HL-60 (cell line): ENCODE data around the gene RBM38.

Experiments used
- GABPA ChIP-seq: IDR thresholded peaks from 2 replicates; pipeline ENCODE4 v1.6.1; 2012; ENCODE audit warnings: low read depth
- POLR2AphosphoS5 ChIP-seq: IDR thresholded peaks from 2 replicates; pipeline ENCODE4 v1.6.1; 2012; ENCODE audit warnings: low read depth
- SPI1 ChIP-seq: IDR thresholded peaks from 2 replicates; pipeline ENCODE4 v1.6.1; 2012; ENCODE audit warnings: low read depth, mild to moderate bottlenecking, borderline replicate concordance
- TF ChIP-seq, protein P1 (sequence below): IDR thresholded peaks from one replicate; pipeline ENCODE4 v1.5.1; 2011; ENCODE audit warnings: low read length, control low read depth, inconsistent platforms; ENCODE audit not compliant: insufficient read depth
- TF ChIP-seq, protein P2 (sequence below): IDR thresholded peaks from 2 replicates; pipeline ENCODE4 v1.6.1; 2012; ENCODE audit warnings: low read depth; ENCODE audit not compliant: insufficient replicate concordance

DNA sequence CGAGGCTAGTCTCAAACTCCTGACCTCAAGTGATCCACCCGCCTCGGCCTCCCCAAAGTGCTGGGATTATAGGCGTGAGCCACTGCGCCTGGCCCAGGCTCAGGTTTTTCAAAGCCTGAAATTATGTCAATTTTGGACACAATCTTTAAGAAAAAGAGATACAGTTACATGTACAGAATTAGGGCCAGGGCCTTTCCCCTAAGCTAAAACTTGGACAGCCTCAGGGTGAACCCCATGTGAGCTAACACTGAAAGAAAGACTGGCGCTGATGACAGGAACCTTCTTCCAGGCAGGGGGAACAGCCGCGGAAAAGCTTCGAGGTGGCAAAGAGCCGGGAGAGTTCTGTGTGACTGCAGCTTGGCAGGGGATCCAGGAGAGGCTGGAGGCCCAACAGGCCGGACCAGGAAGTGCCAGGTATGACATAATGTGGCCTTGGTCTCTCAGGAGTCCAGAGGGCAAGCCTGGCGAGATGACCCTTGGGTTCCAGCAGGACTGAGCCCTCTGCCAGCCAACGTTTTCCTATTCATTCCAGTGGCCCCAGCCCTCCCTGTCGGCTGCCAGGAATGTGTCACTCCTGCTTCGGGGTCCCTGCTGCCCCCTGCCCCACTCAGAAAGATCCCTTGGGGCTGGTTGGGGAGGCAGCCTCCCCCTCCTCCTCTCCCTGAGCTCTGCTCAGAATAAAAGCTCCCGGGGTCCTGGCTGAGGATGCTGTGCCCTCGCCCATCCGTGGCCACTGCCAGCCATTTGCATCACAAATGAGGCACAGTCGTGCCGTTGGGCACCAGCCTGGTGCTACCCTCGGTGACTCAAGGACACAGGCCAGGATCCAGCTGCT lies 37.3 kb downstream of the RBM38 start:
- TF ChIP-seq, protein P1, sequence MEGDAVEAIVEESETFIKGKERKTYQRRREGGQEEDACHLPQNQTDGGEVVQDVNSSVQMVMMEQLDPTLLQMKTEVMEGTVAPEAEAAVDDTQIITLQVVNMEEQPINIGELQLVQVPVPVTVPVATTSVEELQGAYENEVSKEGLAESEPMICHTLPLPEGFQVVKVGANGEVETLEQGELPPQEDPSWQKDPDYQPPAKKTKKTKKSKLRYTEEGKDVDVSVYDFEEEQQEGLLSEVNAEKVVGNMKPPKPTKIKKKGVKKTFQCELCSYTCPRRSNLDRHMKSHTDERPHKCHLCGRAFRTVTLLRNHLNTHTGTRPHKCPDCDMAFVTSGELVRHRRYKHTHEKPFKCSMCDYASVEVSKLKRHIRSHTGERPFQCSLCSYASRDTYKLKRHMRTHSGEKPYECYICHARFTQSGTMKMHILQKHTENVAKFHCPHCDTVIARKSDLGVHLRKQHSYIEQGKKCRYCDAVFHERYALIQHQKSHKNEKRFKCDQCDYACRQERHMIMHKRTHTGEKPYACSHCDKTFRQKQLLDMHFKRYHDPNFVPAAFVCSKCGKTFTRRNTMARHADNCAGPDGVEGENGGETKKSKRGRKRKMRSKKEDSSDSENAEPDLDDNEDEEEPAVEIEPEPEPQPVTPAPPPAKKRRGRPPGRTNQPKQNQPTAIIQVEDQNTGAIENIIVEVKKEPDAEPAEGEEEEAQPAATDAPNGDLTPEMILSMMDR, result no peak
- TF ChIP-seq, protein P2, sequence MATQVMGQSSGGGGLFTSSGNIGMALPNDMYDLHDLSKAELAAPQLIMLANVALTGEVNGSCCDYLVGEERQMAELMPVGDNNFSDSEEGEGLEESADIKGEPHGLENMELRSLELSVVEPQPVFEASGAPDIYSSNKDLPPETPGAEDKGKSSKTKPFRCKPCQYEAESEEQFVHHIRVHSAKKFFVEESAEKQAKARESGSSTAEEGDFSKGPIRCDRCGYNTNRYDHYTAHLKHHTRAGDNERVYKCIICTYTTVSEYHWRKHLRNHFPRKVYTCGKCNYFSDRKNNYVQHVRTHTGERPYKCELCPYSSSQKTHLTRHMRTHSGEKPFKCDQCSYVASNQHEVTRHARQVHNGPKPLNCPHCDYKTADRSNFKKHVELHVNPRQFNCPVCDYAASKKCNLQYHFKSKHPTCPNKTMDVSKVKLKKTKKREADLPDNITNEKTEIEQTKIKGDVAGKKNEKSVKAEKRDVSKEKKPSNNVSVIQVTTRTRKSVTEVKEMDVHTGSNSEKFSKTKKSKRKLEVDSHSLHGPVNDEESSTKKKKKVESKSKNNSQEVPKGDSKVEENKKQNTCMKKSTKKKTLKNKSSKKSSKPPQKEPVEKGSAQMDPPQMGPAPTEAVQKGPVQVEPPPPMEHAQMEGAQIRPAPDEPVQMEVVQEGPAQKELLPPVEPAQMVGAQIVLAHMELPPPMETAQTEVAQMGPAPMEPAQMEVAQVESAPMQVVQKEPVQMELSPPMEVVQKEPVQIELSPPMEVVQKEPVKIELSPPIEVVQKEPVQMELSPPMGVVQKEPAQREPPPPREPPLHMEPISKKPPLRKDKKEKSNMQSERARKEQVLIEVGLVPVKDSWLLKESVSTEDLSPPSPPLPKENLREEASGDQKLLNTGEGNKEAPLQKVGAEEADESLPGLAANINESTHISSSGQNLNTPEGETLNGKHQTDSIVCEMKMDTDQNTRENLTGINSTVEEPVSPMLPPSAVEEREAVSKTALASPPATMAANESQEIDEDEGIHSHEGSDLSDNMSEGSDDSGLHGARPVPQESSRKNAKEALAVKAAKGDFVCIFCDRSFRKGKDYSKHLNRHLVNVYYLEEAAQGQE, result no peak
- TF ChIP-seq POLR2AphosphoS5, result no peak
- TF ChIP-seq GABPA, result no peak
- no peak for TF ChIP-seq SPI1
